HCEC 1CT (cell line): ENCODE results near the gene POU6F2.
"Not testable (repeated sequence)": the region's sequence is repeated elsewhere in the genome, so short reads cannot be mapped to it uniquely, and the experiment has no call there.

Source experiments
- DNase-seq: peaks from one replicate; pipeline ENCODE4 v3.0.0-alpha.2; 2017

The POU6F2 gene

DNA sequence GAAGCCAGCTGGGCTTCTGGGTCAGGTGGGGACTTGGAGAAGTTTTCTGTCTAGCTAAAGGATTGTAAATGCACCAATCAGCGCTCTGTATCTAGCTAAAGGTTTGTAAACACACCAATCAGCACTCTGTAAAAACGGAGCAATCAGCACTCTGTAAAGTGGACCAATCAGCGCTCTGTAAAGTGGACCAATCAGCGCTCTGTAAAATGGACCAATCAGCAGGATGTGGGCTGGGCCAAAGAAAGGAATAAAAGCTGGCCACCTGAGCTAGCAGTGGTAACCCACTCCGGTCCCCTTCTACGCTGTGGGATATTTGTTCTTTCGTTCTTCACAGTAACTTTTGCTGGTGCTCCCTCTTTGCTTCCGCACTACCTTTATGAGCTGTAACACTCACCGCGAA, 216.7 kb downstream of the POU6F2 start:
- DNase-seq = not testable (repeated sequence)

DNA sequence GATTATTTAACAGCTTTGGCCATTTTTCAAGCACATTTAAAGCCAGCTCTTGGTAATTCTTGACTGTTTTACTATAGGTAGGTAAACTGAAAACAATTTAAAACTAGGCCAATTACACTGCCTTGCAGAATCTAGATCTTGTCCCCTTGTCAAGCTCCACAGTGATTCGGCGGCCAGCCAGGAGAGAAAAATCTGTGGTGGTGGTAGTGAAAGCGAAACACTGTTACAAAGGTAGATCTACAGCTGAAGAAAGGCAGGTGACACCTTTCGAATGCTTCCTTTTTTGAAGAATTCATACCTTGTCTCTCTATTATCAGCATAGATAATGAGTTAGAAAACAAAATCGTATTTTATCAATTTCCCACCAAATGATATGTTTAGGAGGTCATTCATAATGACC, 218.3 kb downstream of the POU6F2 start:
- no peak for DNase-seq

DNA sequence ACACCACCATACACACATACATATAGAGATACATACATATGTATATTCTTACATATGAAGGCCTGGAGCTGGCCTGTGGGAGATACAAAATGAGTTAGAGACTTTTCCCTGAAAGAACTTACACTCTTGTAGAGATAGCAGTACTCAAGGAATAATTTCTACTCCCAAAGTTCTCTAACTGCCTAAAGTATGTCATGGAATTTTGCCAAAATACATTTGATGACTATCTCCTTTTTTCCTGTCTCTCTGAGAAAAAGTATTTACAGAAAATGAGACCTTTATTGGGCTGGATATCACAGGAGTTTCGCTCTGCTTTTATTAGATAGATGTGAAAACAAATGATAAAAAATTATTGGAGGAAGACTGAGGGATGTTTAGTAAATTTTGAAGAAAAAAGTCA, 220.1 kb downstream of the POU6F2 start:
- no peak for DNase-seq

- no peak for DNase-seq
These were observed 220.8 kb downstream of the POU6F2 start for GRCh38 chr7:39198556-39198955.

DNA sequence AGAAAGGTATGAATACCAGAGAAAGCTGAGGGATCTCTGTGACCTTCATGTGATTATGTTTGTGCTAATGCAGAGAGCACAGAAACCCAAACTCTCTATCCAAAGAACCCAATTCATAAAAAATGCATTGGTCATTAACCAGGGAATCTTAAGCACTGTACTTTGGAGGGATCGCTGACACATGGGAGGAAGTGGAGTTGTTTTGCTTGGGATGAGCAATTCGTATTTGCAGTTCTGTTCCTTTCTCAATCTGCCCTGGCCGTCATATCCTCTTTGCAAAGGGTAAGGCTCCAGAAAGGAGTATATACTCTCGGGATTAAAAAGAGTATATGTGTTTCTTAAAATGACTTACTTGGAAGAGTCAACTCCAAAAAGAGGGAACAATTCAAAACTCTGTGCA, 221.3 kb downstream of the POU6F2 start:
- no peak for DNase-seq

- DNase-seq = no peak
These were observed 222.2 kb downstream of the POU6F2 start for GRCh38 chr7:39199951-39200350.

DNA sequence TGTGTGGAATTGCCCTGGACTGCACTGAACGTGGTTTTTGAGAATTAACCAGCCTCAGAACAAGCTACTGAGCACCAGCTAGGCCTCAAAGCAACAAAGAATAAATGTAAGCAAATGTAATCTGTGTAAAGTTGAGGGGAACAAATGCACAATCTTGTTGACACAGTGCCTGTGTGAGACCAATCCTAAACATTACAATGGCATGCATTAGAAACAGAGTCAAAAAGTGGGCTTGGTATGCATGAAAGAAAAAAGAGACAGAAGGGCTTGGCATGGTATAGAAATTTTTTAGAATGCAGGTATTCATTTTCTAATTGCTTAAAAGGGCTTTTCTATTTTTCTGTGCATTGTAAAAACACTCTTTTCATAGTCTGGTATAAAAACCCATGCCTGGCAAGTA, 224.3 kb downstream of the POU6F2 start:
- DNase-seq = no peak

GRCh38 chr7:39210362-39210761, 232.7 kb downstream of the POU6F2 start:
- DNase-seq = no peak

DNA sequence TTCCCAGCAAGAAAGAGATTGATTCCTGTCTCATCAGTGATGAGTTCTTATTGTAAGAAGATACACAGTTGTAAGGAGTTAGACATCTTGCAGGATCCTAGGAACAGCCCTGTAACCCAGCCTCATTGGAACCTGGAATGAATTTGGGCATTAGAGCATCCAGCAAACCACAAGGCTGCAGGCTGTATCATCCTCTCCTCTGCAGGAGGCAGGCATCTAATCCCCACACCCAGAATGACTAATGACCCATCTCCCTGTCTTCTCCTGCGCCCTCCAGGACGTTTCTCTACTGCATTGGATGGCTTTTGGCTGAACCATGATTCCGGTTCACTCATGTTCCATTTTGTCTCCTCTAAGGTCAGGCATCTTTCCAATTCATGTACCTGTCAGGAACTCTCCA, 233.9 kb downstream of the POU6F2 start:
- no peak for DNase-seq

DNA sequence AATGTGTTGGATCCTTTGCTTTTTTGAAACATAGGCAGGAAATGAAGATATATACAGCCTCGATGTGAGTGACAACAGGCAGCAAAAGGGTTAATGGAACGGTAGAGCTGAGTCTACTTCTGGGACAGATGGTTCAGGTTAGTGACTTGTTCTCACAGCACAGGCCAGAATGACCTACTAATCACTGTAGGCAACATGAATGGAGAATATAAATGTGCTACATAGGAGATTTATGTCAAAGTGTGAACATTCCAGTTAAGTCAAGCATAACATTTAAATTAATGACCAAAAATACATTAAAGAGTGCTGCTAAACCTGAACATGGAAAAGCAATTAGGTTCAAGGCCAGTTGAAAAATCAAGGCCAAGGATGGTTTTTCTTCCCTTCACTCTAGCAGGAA, 235.2 kb downstream of the POU6F2 start:
- no peak for DNase-seq

DNA sequence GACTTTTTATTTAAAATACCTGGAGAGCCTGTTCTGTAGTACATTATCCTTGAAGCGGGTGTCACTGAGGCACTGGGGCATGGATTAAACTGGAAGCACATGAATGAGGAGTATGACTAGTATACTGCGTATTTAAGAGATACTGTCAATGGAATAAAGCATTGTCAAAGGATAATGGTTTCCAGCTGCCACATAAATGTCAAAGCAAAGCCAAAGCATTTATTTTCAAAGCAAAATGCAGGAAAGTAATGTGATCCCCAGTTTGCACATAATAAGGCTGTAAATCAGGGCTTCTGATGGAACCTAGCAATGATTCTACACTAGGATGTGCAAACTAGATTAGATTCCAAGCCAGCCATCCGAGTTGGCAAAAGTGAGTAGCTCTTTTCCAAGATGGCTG, 240.1 kb downstream of the POU6F2 start:
- no peak for DNase-seq

DNA sequence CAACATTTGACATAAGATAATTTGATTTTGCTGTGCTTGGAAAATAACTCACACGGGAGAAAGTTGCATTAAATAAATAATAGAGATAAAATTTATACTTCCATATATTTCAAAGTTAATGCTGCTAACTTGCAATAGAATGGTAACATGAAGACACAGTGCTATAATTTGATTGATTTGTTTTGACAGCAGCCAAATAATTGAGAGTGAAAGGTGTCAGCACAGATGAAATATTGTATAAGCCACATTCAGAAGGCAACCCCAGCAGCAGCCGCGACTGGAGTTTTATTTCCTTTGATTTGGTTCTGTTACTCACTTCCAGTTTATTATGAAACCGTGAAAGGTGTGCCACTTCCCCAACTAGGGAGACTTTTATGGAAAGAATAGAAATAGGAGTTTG, 242.2 kb downstream of the POU6F2 start:
- no peak for DNase-seq

- no peak for DNase-seq
These were observed 244.2 kb downstream of the POU6F2 start for GRCh38 chr7:39221901-39222300.

DNA sequence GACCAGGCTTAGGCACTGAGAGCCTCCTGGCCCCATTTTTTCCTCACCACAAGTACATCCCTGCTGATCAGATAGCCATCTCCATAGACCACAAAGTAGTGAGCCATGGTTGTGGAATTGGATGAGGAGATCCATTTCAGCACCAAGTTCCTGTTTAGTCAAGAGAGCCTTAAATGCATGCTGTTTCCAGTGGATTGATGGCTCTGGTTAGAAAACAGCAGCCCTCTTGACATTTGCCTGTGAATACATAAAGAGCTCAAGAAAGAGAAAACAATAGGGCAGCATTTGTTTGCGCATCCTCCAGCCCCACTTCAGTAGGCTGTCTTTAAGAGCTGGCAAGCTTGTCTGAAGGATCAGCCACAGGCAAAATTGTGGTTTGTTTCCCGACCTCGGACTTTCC, 251.2 kb downstream of the POU6F2 start:
- no peak for DNase-seq

- DNase-seq = no peak
These were observed 256.3 kb downstream of the POU6F2 start for GRCh38 chr7:39233851-39234529.

DNA sequence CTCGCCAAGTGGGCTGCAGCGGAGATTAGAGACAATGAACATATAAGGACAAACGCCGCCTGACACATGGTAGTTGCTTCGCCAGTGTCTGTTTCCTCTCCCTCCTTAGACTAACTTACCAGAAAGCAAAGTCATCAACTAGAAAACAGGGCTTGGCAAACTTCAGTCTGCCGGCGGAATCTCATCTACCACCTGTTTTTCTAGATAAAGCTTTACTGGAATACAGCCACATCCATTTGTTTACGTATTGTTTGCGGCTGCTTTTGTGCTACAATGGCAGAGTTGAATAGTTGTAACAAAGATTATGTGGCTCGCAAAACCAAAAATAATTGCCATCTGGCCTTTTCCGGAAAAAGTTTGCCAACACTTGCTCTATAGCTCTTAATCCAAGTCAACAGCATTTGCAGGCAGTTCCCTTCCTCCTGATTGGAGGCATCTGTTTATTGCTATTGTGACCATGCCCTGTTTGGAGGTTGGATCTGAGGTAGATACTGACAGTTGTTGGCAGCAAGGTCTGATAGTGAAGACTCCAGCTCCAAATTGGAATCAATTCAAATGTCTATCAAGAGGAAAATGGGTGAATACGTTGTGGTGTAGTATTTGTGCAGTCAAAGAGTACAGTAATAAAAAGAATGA, 260.6 kb downstream of the POU6F2 start:
- no peak for DNase-seq

GRCh38 chr7:39240864-39241263, 263.2 kb downstream of the POU6F2 start:
- DNase-seq = no peak

GRCh38 chr7:39247576-39247975, 269.9 kb downstream of the POU6F2 start:
- DNase-seq = no peak

DNA sequence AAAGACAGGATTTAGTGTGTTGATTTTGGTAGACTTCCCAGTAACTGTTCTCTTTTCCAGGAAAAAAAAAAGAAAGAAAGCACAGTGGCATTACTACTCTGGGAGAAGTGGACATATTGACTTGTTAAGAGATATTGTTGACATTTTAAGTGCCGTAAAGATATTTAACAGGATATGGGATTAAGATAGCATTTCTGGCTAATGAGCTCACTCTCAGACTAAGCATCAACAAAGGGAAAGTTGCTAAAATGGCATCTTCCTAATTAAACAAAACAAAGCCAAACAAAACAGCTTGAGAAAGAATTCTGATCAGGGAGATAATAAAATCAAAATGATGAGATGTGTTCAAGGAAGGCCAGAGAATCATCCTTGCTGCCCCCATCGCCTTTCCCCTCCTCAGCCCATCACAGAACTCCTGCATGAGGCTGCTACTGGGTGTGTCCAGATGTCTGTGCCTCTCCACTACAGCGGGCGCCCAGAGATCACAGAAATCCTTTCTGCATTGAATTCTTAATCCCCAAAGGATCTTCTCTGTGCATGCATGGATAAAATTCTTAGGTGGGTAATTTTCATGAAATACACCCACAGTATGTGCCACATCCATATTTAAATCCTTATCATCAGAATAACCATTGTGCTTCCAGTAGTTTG, 270.5 kb downstream of the POU6F2 start:
- DNase-seq = no peak

DNA sequence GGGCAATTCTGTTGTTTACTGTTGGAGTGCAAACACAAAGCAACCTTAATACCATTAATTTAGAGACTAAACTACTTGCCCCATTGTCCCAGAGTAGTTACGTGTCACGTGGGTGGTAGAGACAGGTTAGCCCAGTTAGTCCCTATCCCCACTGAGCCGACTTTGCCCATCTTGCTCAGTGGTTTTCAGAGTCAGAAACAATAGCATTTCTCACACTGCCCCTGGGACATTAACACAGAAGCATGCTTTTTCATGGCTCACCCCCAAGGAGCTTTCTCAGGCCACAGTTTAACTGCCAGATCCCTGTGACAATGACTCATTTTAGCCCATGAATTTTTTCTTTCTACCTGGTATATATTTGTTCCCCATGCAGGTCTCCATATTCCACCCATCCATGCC, 271.0 kb downstream of the POU6F2 start:
- no peak for DNase-seq

- no peak for DNase-seq
These were observed 272.0 kb downstream of the POU6F2 start for GRCh38 chr7:39249635-39250152.

- DNase-seq = no peak
These were observed 275.2 kb downstream of the POU6F2 start for GRCh38 chr7:39252916-39253315.

DNA sequence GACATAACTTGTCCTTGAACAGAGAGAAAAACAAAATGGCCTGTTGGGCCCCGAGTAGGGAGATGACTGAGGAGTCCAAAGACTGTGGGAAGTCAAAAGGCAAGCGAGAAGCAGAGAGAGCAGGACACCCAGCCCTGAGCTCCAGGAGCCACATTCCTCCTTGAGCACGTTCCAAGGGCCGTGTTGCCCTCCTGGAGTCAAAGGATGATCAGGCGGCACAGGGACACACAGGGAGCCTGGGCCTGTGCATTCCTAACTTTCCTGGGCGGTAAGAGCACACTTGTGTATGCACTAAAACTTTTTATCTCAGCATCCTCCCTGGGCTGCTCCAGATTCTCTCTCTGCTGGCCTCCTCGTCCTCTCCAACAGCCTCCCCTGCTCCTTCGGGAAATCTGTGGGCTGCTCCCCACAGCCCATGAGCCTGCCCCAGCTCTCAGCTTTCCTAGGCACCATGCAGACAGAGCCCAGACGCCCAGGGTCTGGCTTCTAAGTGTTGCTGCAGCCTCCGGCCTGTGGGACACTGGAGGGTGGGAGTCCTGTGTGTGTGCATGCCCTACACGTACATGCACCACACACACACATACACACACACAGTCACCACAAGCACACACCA, 281.8 kb downstream of the POU6F2 start:
- DNase-seq = no peak
